Glomerular visceral epithelial cell (primary cell): Measurements from ENCODE around the gene UCHL1.

Experiments used
- DNase-seq: peaks from one replicate; pipeline ENCODE4 v3.0.0-alpha.2; 2016; ENCODE audit errors: extremely low spot score

The UCHL1 gene

GRCh38 chr4:41256740-41257256, at the start of gene UCHL1:
UCHL1 (plus strand) TSS chr4:41256928; CDS start chr4:41256977, 49 bp downstream.
- peak; percentile 90 for DNase-seq

- no peak for DNase-seq
Observed at GRCh38 chr4:41207291-41207831, 49.4 kb upstream of the UCHL1 start.

GRCh38 chr4:41209187-41209586, 47.5 kb upstream of the UCHL1 start:
- DNase-seq, result no peak

GRCh38 chr4:41209901-41210300, 46.8 kb upstream of the UCHL1 start:
- no peak for DNase-seq

- no peak for DNase-seq
Observed at GRCh38 chr4:41211951-41212615, 44.6 kb upstream of the UCHL1 start.

GRCh38 chr4:41212616-41213203, 44.0 kb upstream of the UCHL1 start:
- DNase-seq, result peak; percentile 81

GRCh38 chr4:41213625-41214135, 43.0 kb upstream of the UCHL1 start:
- DNase-seq, result no peak

- DNase-seq, result peak; percentile 98
Observed at GRCh38 chr4:41214136-41214824, 42.4 kb upstream of the UCHL1 start, which contains the start of gene APBB2. APBB2 (minus strand) TSS chr4:41214542; CDS start chr4:41033254, 181,288 bp downstream.

- DNase-seq, result no peak
Observed at GRCh38 chr4:41214825-41215146, 41.9 kb upstream of the UCHL1 start.

- DNase-seq, result no peak
Observed at GRCh38 chr4:41215155-41215554, 41.6 kb upstream of the UCHL1 start.

- no peak for DNase-seq
Observed at GRCh38 chr4:41215969-41216293, 40.8 kb upstream of the UCHL1 start.

- DNase-seq, result peak; percentile 91
Observed at GRCh38 chr4:41216294-41217019, 40.3 kb upstream of the UCHL1 start.

GRCh38 chr4:41217020-41217333, 39.8 kb upstream of the UCHL1 start:
- DNase-seq, result no peak

- no peak for DNase-seq
Observed at GRCh38 chr4:41217374-41217773, 39.4 kb upstream of the UCHL1 start.

- DNase-seq, result no peak
Observed at GRCh38 chr4:41218703-41219102, 38.0 kb upstream of the UCHL1 start.

- DNase-seq, result no peak
Observed at GRCh38 chr4:41219421-41219950, 37.2 kb upstream of the UCHL1 start.

GRCh38 chr4:41221850-41222645, 34.7 kb upstream of the UCHL1 start:
- DNase-seq, result no peak

- no peak for DNase-seq
Observed at GRCh38 chr4:41227902-41228301, 28.8 kb upstream of the UCHL1 start.

GRCh38 chr4:41232406-41232805, 24.3 kb upstream of the UCHL1 start:
- DNase-seq, result no peak

- DNase-seq, result no peak
Observed at GRCh38 chr4:41232856-41233255, 23.9 kb upstream of the UCHL1 start.

GRCh38 chr4:41236032-41236431, 20.7 kb upstream of the UCHL1 start:
- no peak for DNase-seq
